HPDE6-E6E7 (cell line): ENCODE measurements around the gene ADAM33.

ENCODE experiments used
- DNase-seq: peaks from one replicate; pipeline ENCODE4 v3.0.0; 2011; ENCODE audit warnings: missing footprints; ENCODE audit errors: extremely low spot score

The ADAM33 gene, protein sequence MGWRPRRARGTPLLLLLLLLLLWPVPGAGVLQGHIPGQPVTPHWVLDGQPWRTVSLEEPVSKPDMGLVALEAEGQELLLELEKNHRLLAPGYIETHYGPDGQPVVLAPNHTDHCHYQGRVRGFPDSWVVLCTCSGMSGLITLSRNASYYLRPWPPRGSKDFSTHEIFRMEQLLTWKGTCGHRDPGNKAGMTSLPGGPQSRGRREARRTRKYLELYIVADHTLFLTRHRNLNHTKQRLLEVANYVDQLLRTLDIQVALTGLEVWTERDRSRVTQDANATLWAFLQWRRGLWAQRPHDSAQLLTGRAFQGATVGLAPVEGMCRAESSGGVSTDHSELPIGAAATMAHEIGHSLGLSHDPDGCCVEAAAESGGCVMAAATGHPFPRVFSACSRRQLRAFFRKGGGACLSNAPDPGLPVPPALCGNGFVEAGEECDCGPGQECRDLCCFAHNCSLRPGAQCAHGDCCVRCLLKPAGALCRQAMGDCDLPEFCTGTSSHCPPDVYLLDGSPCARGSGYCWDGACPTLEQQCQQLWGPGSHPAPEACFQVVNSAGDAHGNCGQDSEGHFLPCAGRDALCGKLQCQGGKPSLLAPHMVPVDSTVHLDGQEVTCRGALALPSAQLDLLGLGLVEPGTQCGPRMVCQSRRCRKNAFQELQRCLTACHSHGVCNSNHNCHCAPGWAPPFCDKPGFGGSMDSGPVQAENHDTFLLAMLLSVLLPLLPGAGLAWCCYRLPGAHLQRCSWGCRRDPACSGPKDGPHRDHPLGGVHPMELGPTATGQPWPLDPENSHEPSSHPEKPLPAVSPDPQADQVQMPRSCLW

DNA sequence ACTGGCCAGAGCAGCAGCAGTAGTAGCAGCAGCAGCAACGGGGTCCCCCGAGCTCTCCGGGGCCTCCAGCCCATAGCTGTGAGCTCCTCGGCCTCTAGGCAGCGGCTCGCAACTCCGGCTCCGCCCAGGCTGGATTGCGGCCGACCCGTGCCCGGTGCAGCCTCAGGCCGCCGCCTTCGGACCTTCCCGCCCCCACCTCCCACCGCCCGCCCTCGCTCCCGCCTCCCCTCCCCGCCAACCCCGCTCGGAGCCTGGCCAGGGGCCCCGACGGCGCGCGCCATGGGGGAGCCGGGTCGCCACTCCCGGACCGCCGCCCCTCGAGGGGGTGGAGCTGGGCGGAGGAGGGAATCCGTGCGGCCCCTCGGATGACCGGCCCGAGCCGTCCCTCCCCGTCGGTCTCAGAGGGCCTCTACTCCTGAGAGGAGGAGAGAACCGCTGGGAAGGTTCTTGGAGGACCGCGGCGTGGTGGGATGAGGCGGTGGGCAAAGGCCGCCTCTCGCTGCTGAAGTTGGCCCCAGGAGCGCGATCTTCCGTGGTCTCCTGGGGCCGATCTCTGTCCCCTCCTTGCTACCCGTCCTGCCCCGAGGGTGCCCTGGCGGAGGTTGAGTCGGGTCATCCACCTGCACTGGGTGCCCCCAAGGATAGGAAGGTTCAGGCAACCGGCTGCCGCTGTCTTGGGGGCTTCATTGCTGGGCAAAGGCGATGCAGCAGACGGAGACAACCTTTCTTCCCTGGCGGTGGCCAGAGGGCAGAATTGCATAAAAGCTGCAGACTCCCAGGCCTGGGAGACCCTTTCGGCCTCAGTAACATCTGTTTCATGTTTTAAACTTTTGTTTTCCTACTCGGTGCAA, at the start of gene ADAM33:
Gene ADAM33 (minus strand): TSS at position 80 of the 851 bp plus-strand sequence. CDS start 6 bp downstream, at position 74.
- no peak for DNase-seq

DNA sequence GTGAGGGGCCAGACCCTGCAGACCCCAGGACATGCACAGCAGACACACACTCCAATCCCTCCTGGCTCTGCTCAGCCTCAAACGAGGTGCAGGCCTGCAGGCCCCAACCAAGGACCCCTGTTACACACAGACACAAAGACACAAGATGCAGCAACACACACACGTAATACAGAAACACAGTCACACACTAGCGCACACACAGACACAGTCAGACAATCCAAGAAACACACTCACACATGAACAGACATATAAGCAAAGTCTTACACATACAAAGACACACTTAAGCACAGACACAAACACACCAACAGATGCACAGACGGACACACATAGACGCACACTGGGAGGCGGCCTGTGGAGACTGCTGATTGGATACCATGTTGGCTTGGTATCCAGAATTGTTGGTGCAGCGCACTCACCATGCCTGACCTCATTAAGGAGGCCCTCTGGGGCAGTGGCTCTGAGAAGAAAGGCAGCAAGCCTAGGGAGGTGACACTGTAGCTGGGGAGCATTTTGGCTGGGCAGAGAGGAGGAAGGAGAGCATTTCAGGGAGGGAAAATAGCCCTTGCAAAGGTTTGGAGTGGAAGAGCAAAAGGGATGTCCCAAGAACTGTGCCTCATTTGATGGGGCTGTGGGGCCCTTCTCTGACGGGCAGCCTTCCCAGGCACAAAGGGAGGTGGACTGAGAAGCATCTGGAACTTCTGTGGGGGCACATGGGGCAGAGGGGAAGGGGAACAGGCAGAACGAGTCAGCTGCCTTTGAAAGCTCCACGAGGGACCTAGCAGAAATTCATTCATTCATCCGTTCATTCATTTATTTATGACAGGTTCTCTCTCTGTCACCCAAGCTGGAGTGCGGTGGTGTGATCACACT, 49.2 kb upstream of the ADAM33 start:
- DNase-seq: no peak

DNA sequence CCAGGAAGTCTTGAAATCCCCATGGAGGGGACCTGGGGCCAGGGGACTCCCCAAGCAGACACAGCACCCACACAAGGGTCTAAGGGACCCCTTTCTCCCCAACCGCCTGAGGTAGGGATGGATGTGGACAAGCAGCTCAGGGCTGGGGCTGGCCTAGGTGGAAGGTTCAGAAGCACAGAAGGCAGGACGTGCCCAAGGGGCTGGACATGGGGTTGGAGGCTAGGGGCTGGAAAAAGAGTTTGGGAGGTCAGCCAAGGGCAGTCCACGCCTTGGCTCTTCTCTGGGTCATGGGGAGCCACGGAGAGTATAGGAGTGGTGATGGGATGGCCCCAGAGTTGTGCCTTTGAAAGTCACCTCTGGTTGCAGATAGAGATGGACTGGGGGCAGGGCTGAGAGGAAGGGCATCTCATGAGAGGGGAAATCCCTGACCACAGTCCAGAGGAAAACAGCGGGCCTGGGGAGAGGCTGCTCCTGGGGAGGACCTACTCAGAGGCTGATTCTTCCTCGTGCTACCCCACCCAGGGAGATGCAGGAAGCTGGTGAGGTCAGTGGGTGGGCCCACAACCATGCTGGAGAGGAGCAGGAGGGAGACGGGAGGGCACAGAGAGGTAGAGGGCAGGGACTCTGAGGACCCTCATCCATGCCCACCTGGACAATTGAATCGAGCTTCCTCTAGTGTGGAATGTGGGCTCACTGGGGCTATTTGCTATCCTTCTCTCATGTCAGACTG, 48.2 kb upstream of the ADAM33 start:
- no peak for DNase-seq

GRCh38 chr20:3729378-3729777, 47.6 kb upstream of the ADAM33 start:
- DNase-seq: no peak

DNA sequence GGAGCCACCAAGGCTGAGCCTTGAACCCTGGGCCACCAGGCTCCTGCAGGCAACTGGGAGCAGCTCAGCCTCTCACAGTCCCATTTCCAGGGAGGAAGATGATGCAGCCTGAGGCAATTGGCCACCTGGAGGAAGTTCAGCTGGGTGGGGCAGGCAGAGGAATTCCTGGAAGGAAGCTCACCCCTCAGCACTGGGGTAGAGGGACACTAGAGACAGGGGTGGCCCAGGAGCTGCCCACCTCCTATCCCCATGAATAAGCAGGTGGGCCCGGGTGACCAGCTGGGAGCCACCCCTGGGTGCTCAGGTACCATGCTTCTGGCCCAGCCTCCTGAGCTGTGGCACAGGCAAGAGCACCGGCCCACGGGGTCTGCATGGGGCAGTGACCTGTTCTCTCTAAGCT, 47.1 kb upstream of the ADAM33 start:
- no peak for DNase-seq

DNA sequence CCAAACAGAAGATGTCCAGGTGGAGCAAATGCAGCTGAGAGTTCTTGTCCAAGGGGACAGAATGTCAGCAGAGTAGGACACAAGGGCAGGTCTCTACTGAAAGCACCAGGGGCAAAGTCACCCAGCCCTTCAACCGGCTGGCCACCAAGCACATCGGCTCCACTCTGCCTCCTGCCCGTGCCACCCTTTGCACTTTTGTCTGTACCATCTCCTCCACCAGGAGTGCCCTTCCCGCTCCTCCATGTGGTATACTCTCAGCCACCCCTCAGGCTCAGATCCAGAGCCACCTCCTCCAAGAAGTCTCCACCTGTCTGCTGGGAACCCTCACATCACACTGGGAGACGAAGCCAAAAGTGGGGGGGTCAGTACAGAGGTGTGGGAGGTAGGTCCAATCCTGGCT, 46.5 kb upstream of the ADAM33 start:
- DNase-seq: no peak

DNA sequence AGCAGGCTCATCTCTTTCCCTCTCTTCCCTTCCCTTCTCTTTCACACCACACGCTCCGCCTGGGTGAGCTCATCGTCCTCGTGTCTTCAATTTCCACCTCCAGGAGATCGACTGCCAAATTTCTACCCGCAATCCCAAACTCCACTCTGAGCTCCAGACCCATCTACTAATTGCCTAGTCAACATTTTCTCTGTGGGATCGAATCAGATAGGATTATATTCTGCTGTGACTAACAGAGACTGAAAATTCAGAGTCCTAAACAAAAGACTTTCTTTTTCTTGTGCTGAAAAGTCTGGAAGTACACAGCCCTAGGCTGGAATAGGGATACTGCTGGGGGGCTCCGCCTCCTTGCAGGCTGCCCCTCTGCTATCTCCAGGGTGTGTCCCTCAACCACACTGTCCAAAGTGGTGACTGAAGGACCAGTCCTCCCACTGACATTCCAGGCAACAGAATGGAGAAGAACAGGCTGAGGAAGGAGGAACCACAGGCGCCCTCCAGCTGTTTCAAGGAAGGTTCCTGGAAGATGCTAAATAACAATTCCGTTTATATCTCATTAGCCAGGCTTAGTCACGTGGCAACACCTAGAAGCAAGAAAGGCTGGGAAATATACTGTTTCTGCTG, 45.7 kb upstream of the ADAM33 start:
- DNase-seq: no peak

GRCh38 chr20:3724356-3724755, 42.5 kb upstream of the ADAM33 start:
- no peak for DNase-seq

GRCh38 chr20:3723284-3723683, 41.5 kb upstream of the ADAM33 start:
- DNase-seq: no peak

DNA sequence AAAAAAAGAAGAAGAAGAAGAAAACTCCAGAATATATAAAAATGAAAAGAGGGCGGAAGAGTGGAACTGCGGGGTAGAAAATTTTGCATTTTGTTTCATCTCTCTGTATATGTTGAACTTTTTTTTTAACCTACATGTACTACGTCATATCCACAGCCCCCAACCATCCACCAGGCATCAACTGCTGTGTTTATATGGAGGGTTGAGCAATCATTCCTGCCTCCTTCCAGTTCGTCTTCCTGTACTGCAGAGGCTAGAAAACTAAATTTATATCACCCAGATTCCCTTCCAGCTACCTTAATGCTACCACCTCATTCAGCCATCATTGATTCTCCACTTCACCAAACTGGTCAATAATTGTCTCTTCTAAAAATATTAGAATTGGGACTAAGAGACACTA, 40.1 kb upstream of the ADAM33 start:
- DNase-seq: no peak

DNA sequence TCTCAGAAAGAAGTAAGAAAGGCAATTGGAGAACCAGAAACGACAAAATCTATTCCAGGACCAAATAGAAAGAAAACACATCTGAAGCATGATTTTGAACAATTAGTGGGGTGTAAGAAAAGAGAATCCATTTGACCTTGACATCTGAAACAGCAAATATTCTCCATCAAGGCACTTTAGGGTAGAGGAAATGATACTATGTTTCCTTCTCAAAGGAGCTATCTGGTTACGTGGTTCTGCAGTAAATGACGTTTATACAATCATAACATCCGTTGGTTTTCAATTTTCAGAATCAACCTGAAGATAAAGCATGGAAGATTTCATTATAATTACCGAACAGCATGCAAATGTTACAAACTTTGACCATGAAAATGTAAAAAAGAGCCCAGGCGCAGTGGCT, 38.8 kb upstream of the ADAM33 start:
- DNase-seq: no peak

DNA sequence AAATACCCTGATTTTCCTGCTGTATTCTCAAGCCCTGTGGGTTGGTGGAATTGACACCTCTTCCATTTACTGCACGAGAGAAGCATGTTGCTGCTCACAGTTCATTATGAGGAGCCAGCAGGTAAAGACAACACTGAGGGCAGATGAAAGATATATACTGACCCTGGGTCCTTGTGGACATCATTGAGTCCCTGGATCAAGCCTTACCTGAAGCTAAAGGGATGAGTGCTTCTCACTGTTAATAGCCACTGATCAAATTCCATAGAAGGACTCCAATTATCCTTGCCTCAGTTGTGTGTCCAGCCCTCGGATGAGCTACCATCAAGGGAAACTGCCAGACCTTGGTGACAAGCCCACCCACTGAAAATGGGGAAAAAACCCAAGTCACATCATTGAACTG, 38.3 kb upstream of the ADAM33 start:
- no peak for DNase-seq

GRCh38 chr20:3719046-3719445, 37.2 kb upstream of the ADAM33 start:
- no peak for DNase-seq

DNA sequence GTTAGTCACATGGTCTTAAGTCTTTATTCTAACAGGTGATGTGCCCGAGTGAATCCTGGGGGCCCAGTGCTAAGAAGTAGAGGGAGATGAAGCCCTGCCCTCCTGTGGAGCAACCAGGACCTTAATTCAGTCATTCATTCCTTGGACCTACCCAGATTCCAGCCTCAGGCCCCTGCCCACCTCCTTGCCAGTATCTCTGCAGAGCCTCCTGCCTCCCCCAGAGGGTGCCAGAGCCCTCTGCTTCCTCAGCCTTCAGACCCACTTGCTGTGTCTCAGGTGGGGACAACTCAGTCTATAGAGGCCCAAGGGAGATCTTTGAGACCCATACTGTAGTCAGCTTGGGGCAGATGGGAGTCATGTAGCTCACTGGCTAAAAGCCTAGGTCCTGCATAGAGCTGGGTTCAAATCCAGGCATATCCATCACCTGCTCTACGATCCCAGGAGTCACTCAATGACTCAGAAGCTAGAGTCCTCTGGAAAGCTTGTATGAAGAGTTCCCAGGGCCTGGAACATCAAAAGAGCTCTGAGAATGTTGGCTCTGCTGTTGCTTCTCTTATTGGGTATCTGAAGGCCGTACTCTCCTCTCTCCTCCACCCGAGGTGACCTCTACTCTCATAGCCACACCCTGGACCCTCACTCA, 34.5 kb upstream of the ADAM33 start:
- peak; percentile 56 for DNase-seq

- DNase-seq: no peak
Measured at GRCh38 chr20:3714092-3714491, 32.3 kb upstream of the ADAM33 start.

DNA sequence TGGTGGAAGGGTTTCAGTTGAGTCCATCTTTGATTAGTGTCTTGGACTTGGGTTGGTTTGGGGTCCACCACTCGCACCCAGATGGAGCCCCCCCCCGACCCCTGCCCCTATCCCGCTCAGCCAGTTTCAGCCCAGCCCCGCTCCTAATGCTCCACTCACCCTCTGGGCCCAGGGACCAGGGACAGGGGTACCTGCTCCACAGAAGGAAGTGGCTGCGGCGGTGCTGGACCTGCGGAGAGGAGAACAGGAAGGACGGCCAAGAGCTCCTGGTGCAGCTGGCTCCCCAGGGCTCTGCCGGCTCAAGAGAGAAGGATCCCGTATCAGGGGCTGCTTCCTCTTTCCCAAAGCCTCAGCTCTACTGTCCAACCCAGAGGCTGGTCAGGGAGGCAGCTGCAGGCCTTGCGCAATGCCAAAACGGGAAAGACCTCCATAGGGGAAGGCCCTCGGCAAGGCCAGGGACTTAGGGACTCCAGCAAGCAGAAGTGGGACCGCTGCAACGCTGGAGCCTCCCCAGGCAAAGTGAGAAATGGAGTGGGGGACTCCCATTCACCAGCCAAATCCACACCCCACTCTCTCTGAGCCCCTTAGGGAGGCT, 30.6 kb upstream of the ADAM33 start, which contains the start of gene SIGLEC1:
Gene SIGLEC1 (minus strand): TSS at position 322 of the 595 bp plus-strand sequence. CDS start 5,472 bp downstream, outside the sequence.
- no peak for DNase-seq

GRCh38 chr20:3711484-3711941, 29.7 kb upstream of the ADAM33 start:
- no peak for DNase-seq

DNA sequence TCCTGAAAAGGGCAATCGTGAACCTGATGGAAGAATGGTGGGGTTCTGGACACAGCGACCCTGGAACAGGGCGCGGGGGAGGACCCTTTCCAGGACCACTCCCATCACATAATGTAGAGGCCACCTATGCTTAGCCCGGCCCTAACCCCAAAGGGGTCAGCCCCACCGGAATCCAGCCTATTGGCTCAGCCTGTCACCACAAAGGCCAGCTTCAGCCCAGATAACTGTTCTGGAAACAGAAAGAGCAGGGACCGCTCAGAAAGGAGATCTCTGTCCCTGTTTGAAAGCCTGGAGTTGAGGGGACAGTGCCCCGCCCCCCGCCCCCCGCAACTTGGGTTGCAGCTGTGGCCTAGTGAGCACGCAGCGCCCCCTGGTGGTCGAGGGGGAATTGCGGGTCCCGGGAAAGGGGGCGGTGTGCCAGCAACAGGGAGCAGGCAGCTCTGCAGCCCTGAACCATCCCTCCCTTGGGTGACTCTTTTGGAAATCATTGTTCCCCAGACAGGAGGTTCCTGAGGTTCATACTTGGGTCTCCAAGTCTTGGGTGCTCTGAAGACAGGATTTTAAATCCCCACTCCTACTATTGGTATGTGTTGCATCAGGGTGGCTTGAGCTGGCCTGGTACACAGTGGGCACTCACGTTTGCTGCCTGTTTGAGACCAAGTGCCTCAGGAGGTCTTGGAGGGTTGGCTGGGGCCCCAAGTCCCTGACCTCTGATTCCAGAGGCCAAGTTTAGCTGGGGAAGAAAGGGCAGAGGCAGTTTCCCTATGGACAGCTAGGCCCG, 29.1 kb upstream of the ADAM33 start:
- DNase-seq: peak; percentile 76
